ENCODE results near the gene MPPED1. TPM values are rescaled to one million over a fixed set of nuclear protein-coding genes. Genes with fewer than 3 reads are reported as not detected.

MPPED1 gene
- total RNA-seq, 2 donors from 2014 or later: 0.11 to 0.59 TPM

DNA sequence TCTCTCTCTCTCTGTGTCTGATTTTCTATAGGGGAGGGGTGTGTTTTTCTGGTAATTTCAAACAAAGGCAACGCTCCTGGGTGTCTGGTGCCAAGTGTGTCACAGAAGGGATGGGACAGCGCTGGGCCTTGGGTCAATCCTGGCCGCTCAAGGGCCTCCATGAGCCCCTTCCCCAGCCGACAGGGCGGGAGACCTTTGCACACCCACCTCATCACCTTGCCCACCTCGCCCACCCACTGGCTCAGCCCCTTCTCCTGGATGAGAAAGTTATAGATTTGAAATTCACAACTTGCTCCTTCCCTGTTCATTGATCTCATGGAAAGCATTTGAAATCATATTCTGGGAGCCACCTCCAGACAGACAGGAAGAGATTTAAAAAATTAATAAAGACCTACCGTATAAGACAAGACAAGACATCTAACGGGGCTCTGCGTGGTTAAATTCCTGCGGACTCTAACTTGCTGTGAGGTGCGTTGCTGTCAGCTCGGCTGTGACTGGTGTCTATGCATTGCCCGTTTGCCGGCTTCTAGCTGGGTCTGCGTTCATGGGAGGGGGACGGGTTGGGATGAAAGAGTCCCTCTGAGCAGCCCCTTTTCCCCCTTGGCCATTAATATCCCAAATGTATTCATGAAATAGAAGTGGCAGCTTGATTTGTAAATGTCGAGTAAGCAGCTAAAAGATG is 27.0 kb downstream of the MPPED1 start:
- Histone ChIP-seq H3K36me3 (ENCODE audit: control insufficient read depth, insufficient read depth, low read length) (no peaks in the 10 kb centered on the region), H3K4me3 (ENCODE audit: low read length) (no peak overlapping the region), H3K27ac (ENCODE audit: low read depth, low read length) (no peak overlapping the region), H3K4me1 (ENCODE audit: control insufficient read depth, insufficient read depth, low read length) (no peaks in the 10 kb centered on the region), H3K27me3 (ENCODE audit: control insufficient read depth, insufficient read depth, low read length, poor library complexity, severe bottlenecking) (no peaks in the 10 kb centered on the region), H3K9ac (ENCODE audit: extremely low read depth, low read length, poor library complexity, severe bottlenecking) (no peak overlapping the region), H3K9me3 (ENCODE audit: control insufficient read depth, low read length) (no peaks in the 10 kb centered on the region)
- Mint-ChIP-seq H3K27ac (no peak overlapping the region), H3K4me3 (no peak overlapping the region), H3K27me3 (ENCODE audit: insufficient read depth) (peaks cover 4% of the 10 kb centered on the region), H3K9me3 (no peaks in the 10 kb centered on the region), H3K4me1 (no peaks in the 10 kb centered on the region), H3K36me3 (ENCODE audit: low read depth) (no peaks in the 10 kb centered on the region)
- DNase-seq: no peak
- 93 to 98% methylated on average over 4 to 17 of the region's 17 CpGs for WGBS, 2 experiments (ENCODE audit: insufficient coverage in 1 of 2, insufficient read length in 1 of 2)
- no peak for TF ChIP-seq CTCF (conservative IDR thresholded peaks at IDR 0.05)

DNA sequence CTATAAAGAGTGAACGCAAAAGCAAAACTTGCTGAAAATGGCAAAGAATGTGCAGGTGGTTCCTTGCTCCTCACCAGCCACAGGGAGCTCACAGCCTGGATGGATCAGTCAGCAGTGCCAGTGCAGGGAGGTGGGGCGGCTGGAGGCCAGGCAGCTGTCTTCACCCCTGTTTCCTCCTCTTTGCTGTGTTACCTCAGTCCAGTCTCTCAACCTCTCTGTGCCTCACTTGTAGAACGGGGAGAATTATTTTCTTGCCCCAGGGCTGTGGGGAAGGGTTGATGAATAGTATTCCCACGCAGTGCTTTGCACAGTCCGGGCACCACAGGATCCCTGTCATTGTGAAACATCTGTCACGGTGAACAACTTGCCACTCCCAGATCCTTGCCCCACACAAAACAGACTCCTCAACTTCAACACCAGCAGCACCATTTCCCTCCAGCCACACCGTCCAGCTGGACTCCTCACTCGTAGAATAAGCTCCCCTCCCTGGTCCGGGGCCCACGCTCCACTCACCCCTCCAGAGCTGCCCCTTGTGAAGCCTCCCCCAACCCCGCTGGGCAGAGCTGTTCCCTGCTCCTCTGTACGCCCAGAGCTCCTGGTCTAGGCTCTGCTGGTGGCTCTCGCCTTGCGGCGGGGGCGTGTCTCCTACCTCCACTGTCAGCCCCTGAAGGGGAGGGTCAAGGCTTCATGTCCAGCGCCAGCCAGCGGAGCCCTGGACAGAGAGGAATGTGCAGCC is 27.7 kb downstream of the MPPED1 start:
- 82 to 89% methylated on average over 7 to 18 of the region's 18 CpGs for WGBS, 2 experiments (ENCODE audit: insufficient coverage in 1 of 2, insufficient read length in 1 of 2)
- Mint-ChIP-seq H3K4me3 (no peak overlapping the region), H3K9me3 (no peaks in the 10 kb centered on the region), H3K4me1 (no peaks in the 10 kb centered on the region), H3K27ac (no peak overlapping the region), H3K27me3 (ENCODE audit: insufficient read depth) (no peaks in the 10 kb centered on the region), H3K36me3 (ENCODE audit: low read depth) (no peaks in the 10 kb centered on the region)
- H3K9me3 ChIP-seq (ENCODE audit: control insufficient read depth, low read length): no peaks in the 10 kb centered on the region
- no peak overlapping the region for H3K27ac ChIP-seq (ENCODE audit: low read depth, low read length)
- TF ChIP-seq CTCF (conservative IDR thresholded peaks at IDR 0.05): no peak
- H3K4me3 ChIP-seq (ENCODE audit: low read length): no peak overlapping the region
- no peaks in the 10 kb centered on the region for H3K36me3 ChIP-seq (ENCODE audit: control insufficient read depth, insufficient read depth, low read length)
- no peak overlapping the region for H3K9ac ChIP-seq (ENCODE audit: extremely low read depth, low read length, poor library complexity, severe bottlenecking)
- H3K4me1 ChIP-seq (ENCODE audit: control insufficient read depth, insufficient read depth, low read length): no peaks in the 10 kb centered on the region
- no peak for DNase-seq
- no peaks in the 10 kb centered on the region for H3K27me3 ChIP-seq (ENCODE audit: control insufficient read depth, insufficient read depth, low read length, poor library complexity, severe bottlenecking)

- Mint-ChIP-seq H3K36me3 (ENCODE audit: low read depth) (no peaks in the 10 kb centered on the region), H3K27ac (no peak overlapping the region), H3K4me1 (no peaks in the 10 kb centered on the region), H3K4me3 (no peak overlapping the region), H3K9me3 (no peaks in the 10 kb centered on the region), H3K27me3 (ENCODE audit: insufficient read depth) (no peaks in the 10 kb centered on the region)
- Histone ChIP-seq H3K9ac (ENCODE audit: extremely low read depth, low read length, poor library complexity, severe bottlenecking) (no peak overlapping the region), H3K36me3 (ENCODE audit: control insufficient read depth, insufficient read depth, low read length) (no peaks in the 10 kb centered on the region), H3K27ac (ENCODE audit: low read depth, low read length) (no peak overlapping the region), H3K27me3 (ENCODE audit: control insufficient read depth, insufficient read depth, low read length, poor library complexity, severe bottlenecking) (no peaks in the 10 kb centered on the region), H3K9me3 (ENCODE audit: control insufficient read depth, low read length) (no peaks in the 10 kb centered on the region), H3K4me3 (ENCODE audit: low read length) (no peak overlapping the region), H3K4me1 (ENCODE audit: control insufficient read depth, insufficient read depth, low read length) (no peaks in the 10 kb centered on the region)
- TF ChIP-seq CTCF (conservative IDR thresholded peaks at IDR 0.05): no peak
- WGBS, 2 experiments (ENCODE audit: insufficient coverage in 1 of 2, insufficient read length in 1 of 2): 86 to 87% methylated on average over 5 to 7 of the region's 7 CpGs
- no peak for DNase-seq
Observed at GRCh38 chr22:43440104-43440387, 28.2 kb downstream of the MPPED1 start.
